CD4-positive, CD25-positive, alpha-beta regulatory T cell (primary cell): ENCODE results near the gene ESYT3. TPM values are rescaled to one million over a fixed set of nuclear protein-coding genes. Genes with fewer than 3 reads are reported as not detected.

Source experiments
- ATAC-seq, 2 donors: fragments of 150-1000 bp; cut with Tn5 transposase; one replicate each; pipeline ENCODE4 v1.10.0; 2021; ENCODE audit warnings: low read depth in 2 of 2, moderate number of reproducible peaks in 2 of 2, moderate library complexity in 1 of 2
- DNase-seq, 3 donors: peaks; one replicate each; pipeline versions ENCODE4 v3.0.0 to v3.0.0-alpha.2; 2012 to 2022; ENCODE audit warnings: mixed read lengths in 1 of 3
- H3K27ac ChIP-seq: one replicate; pipeline ENCODE4 v1.7.0; 2013; ENCODE audit warnings: mild to moderate bottlenecking, low read length; ENCODE audit not compliant: insufficient read depth, poor library complexity, severe bottlenecking
- H3K27me3 ChIP-seq: one replicate; pipeline ENCODE4 v1.7.0; 2013; ENCODE audit warnings: low read length; ENCODE audit not compliant: control insufficient read depth, insufficient read depth
- H3K36me3 ChIP-seq: one replicate; pipeline ENCODE4 v1.7.0; 2013; ENCODE audit warnings: mild to moderate bottlenecking, low read length, moderate library complexity; ENCODE audit not compliant: control insufficient read depth, insufficient read depth
- H3K4me1 ChIP-seq: 2 replicates; pipeline ENCODE4 v1.7.0; 2013; ENCODE audit warnings: mild to moderate bottlenecking, low read length; ENCODE audit not compliant: insufficient read depth, control insufficient read depth, poor library complexity, severe bottlenecking
- H3K4me3 ChIP-seq: one replicate; pipeline ENCODE4 v1.7.0; 2013; ENCODE audit warnings: low read depth, mild to moderate bottlenecking, low read length, moderate library complexity
- H3K9me3 ChIP-seq, 2 experiments: 1 replicate in 1 of 2; 2 replicates in 1 of 2; pipeline ENCODE4 v1.7.0; 2013; ENCODE audit warnings: low read length in 2 of 2, mild to moderate bottlenecking in 1 of 2, moderate library complexity in 1 of 2; ENCODE audit not compliant: control insufficient read depth in 2 of 2
- H3K27ac Mint-ChIP-seq, 3 donors: one replicate each; pipeline ENCODE4 v1.8.0; 2020 to 2022; ENCODE audit warnings: mild to moderate bottlenecking in 3 of 3, mixed read lengths in 3 of 3, moderate library complexity in 2 of 3
- H3K27me3 Mint-ChIP-seq: one replicate; pipeline ENCODE4 v1.8.0; 2022; ENCODE audit warnings: mild to moderate bottlenecking, mixed read lengths
- H3K36me3 Mint-ChIP-seq: one replicate; pipeline ENCODE4 v1.8.0; 2020; ENCODE audit warnings: mixed read lengths
- H3K4me1 Mint-ChIP-seq, 4 donors: one replicate each; pipeline ENCODE4 v1.8.0; 2020 to 2022; ENCODE audit warnings: mixed read lengths in 4 of 4, mild to moderate bottlenecking in 1 of 4
- H3K4me3 Mint-ChIP-seq, 4 donors: one replicate each; pipeline ENCODE4 v1.8.0; 2020 to 2022; ENCODE audit warnings: mild to moderate bottlenecking in 4 of 4, mixed read lengths in 4 of 4, moderate library complexity in 3 of 4
- H3K9me3 Mint-ChIP-seq, 7 donors: one replicate each; pipeline ENCODE4 v1.8.0; 2020 to 2022; ENCODE audit warnings: mixed read lengths in 7 of 7, mild to moderate bottlenecking in 3 of 7, moderate library complexity in 2 of 7
- polyA plus RNA-seq, 4 donors: library from polyadenylated mRNA; unstranded; fragments of 300-500 nt; fragmentation: Illumina TruSeq; gene quantifications; one replicate each; pipeline ENCODE4 v1.2.3, GENCODE V29; 2021
- total RNA-seq: library from RNA; stranded (reverse); gene quantifications from one replicate; pipeline ENCODE4 v1.2.3, GENCODE V29; 2022

The ESYT3 gene
- total and polyA plus RNA-seq, 5 donors from 2014 or later: 0.17 TPM; not detected in 4

- Mint-ChIP-seq H3K36me3 (no peaks in the 10 kb centered on the region), H3K9me3 (no peaks in the 10 kb centered on the region), H3K4me1 (peaks cover 0 to 4% (median under 1%) of the 10 kb centered on the region in 4 donors), H3K27ac (no peak overlapping the region), H3K4me3 (no peak overlapping the region), H3K27me3 (no peaks in the 10 kb centered on the region)
- ATAC-seq: no peak
- H3K27me3 ChIP-seq: no peaks in the 10 kb centered on the region
- no peak for DNase-seq
- peaks cover 3% of the 10 kb centered on the region for H3K4me1 ChIP-seq
- no peak overlapping the region for H3K4me3 ChIP-seq
- H3K36me3 ChIP-seq: no peaks in the 10 kb centered on the region
- no peak overlapping the region for H3K27ac ChIP-seq
- H3K9me3 ChIP-seq: no peaks in the 10 kb centered on the region
Measured at GRCh38 chr3:138461246-138461645, 26.8 kb downstream of the ESYT3 start.

- H3K36me3 ChIP-seq: no peaks in the 10 kb centered on the region
- no peak overlapping the region for H3K27ac Mint-ChIP-seq
- no peaks in the 10 kb centered on the region for H3K27me3 Mint-ChIP-seq
- H3K4me3 Mint-ChIP-seq: no peak overlapping the region
- no peaks in the 10 kb centered on the region for H3K4me1 ChIP-seq
- no peak overlapping the region for H3K4me3 ChIP-seq
- DNase-seq: no peak
- H3K4me1 Mint-ChIP-seq: no peaks in the 10 kb centered on the region
- no peaks in the 10 kb centered on the region for H3K27me3 ChIP-seq
- no peaks in the 10 kb centered on the region for H3K9me3 ChIP-seq
- no peaks in the 10 kb centered on the region for H3K36me3 Mint-ChIP-seq
- H3K27ac ChIP-seq: no peak overlapping the region
- no peaks in the 10 kb centered on the region for H3K9me3 Mint-ChIP-seq
- no peak for ATAC-seq
Measured at GRCh38 chr3:138461896-138462295, 27.5 kb downstream of the ESYT3 start.

GRCh38 chr3:138463724-138464490 is 29.5 kb downstream of the ESYT3 start:
- H3K27me3 ChIP-seq: no peaks in the 10 kb centered on the region
- Mint-ChIP-seq H3K27ac (peak overlapping the region in 1 of 3 donors; percentile 60), H3K36me3 (no peaks in the 10 kb centered on the region), H3K4me1 (no peaks in the 10 kb centered on the region), H3K4me3 (no peak overlapping the region), H3K27me3 (no peaks in the 10 kb centered on the region), H3K9me3 (no peaks in the 10 kb centered on the region)
- H3K4me1 ChIP-seq: no peaks in the 10 kb centered on the region
- no peaks in the 10 kb centered on the region for H3K9me3 ChIP-seq
- no peak for DNase-seq
- no peaks in the 10 kb centered on the region for H3K36me3 ChIP-seq
- no peak overlapping the region for H3K27ac ChIP-seq
- no peak overlapping the region for H3K4me3 ChIP-seq
- ATAC-seq: no peak

- H3K36me3 Mint-ChIP-seq: no peaks in the 10 kb centered on the region
- DNase-seq: no peak
- Histone ChIP-seq H3K4me1 (no peaks in the 10 kb centered on the region), H3K4me3 (no peak overlapping the region), H3K27me3 (no peaks in the 10 kb centered on the region), H3K36me3 (no peaks in the 10 kb centered on the region), H3K9me3 (no peaks in the 10 kb centered on the region), H3K27ac (no peak overlapping the region)
- no peak overlapping the region for H3K4me3 Mint-ChIP-seq
- no peaks in the 10 kb centered on the region for H3K4me1 Mint-ChIP-seq
- no peaks in the 10 kb centered on the region for H3K9me3 Mint-ChIP-seq
- no peak overlapping the region for H3K27ac Mint-ChIP-seq
- peaks cover 5% of the 10 kb centered on the region for H3K27me3 Mint-ChIP-seq
- no peak for ATAC-seq
Measured at GRCh38 chr3:138464491-138464860, 30.1 kb downstream of the ESYT3 start.

DNA sequence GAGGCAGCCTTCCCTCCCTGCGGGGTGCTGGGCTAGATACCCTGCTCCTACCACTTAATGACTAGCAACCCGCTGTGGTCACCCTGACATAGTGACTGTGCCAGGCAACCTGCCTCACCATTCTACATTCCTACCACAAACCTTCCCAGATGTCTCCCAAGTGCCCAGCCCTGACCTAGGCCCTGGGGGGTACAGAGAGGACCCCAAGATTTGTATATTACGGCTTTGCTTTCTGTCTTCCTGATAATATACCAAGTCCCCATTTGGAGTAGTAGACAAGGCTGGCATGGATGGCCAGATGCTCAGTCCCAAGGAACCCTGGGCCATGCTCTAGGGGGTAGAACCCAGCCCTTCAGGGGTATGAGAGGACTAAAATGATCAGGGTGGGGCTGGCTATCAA is 31.0 kb downstream of the ESYT3 start:
- no peak overlapping the region for H3K27ac Mint-ChIP-seq
- H3K9me3 ChIP-seq: no peaks in the 10 kb centered on the region
- no peaks in the 10 kb centered on the region for H3K4me1 Mint-ChIP-seq
- no peak overlapping the region for H3K4me3 ChIP-seq
- H3K27me3 Mint-ChIP-seq: peaks cover 5% of the 10 kb centered on the region
- H3K4me3 Mint-ChIP-seq: no peak overlapping the region
- H3K27ac ChIP-seq: no peak overlapping the region
- no peaks in the 10 kb centered on the region for H3K36me3 Mint-ChIP-seq
- no peaks in the 10 kb centered on the region for H3K9me3 Mint-ChIP-seq
- ATAC-seq (no peak), DNase-seq (no peak)
- no peaks in the 10 kb centered on the region for H3K27me3 ChIP-seq
- no peaks in the 10 kb centered on the region for H3K4me1 ChIP-seq
- no peaks in the 10 kb centered on the region for H3K36me3 ChIP-seq

DNA sequence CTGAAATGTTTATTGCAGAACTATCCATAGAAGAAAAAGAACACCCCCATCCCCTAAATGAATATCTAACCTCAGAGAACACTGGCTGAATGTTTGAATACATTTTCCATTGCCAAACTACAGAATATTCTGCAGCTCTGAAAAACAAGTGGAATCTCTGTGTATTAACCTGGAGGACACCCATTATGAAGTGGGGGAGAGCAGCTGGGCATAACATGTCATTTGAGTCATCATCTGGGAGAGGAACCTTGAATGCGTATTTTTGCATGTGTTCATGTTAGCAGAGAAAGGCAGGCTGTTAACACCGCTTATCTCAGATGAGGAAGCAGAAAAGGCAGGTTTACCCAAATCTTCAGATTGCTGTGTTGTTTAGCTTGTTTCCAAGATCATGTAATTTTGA is 31.5 kb downstream of the ESYT3 start:
- no peaks in the 10 kb centered on the region for H3K9me3 ChIP-seq
- H3K4me1 ChIP-seq: no peaks in the 10 kb centered on the region
- DNase-seq: no peak
- no peak overlapping the region for H3K4me3 ChIP-seq
- ATAC-seq: no peak
- H3K36me3 ChIP-seq: no peaks in the 10 kb centered on the region
- no peaks in the 10 kb centered on the region for H3K4me1 Mint-ChIP-seq
- H3K27me3 ChIP-seq: no peaks in the 10 kb centered on the region
- H3K27ac Mint-ChIP-seq: no peak overlapping the region
- H3K4me3 Mint-ChIP-seq: no peak overlapping the region
- H3K27ac ChIP-seq: no peak overlapping the region
- H3K9me3 Mint-ChIP-seq: no peaks in the 10 kb centered on the region
- H3K27me3 Mint-ChIP-seq: peaks cover 7% of the 10 kb centered on the region
- H3K36me3 Mint-ChIP-seq: no peaks in the 10 kb centered on the region

- no peak overlapping the region for H3K4me3 ChIP-seq
- H3K4me1 ChIP-seq: no peaks in the 10 kb centered on the region
- no peaks in the 10 kb centered on the region for H3K9me3 ChIP-seq
- no peak for ATAC-seq
- H3K27me3 Mint-ChIP-seq: peaks cover 17% of the 10 kb centered on the region
- DNase-seq: no peak
- H3K36me3 ChIP-seq: no peaks in the 10 kb centered on the region
- no peaks in the 10 kb centered on the region for H3K27me3 ChIP-seq
- no peaks in the 10 kb centered on the region for H3K9me3 Mint-ChIP-seq
- H3K4me3 Mint-ChIP-seq: no peak overlapping the region
- H3K4me1 Mint-ChIP-seq: no peaks in the 10 kb centered on the region
- no peak overlapping the region for H3K27ac ChIP-seq
- H3K27ac Mint-ChIP-seq: no peak overlapping the region
- H3K36me3 Mint-ChIP-seq: no peaks in the 10 kb centered on the region
Measured at GRCh38 chr3:138467931-138468330, 33.5 kb downstream of the ESYT3 start.

DNA sequence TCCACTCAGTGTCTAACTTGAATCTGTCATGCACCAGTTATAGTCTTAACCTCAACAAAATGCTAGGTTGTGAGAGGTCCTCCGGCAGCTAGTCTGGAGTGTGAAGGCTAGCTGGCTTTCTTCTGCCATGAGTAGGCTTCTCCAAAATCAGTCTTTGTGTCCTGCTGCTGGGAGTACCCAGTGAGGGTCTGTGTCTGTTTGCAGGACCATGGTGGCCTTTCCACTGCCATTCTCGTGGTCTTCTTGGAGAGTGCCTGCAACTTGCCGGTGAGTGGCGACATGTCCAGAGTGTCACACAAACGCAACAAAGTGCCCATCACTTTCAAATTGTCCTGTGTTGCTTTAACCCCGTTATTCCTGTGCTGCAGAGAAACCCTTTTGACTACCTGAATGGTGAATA is 34.0 kb downstream of the ESYT3 start:
- no peak overlapping the region for H3K4me3 Mint-ChIP-seq

More for the DNA sequence above, 34.0 kb downstream of the ESYT3 start:
- Histone ChIP-seq H3K4me3 (no peak overlapping the region), H3K4me1 (no peaks in the 10 kb centered on the region), H3K27ac (no peak overlapping the region), H3K9me3 (no peaks in the 10 kb centered on the region), H3K36me3 (no peaks in the 10 kb centered on the region), H3K27me3 (no peaks in the 10 kb centered on the region)
- no peaks in the 10 kb centered on the region for H3K4me1 Mint-ChIP-seq
- ATAC-seq (no peak), DNase-seq (no peak)
- no peak overlapping the region for H3K27ac Mint-ChIP-seq
- H3K36me3 Mint-ChIP-seq: no peaks in the 10 kb centered on the region
- H3K27me3 Mint-ChIP-seq: peaks cover 18% of the 10 kb centered on the region
- H3K9me3 Mint-ChIP-seq: no peaks in the 10 kb centered on the region
